ENCODE results near the gene LAMP2. TPM values are rescaled to one million over a fixed set of nuclear protein-coding genes. Genes with fewer than 3 reads are reported as not detected.
A peak's percentile ranks its signal among the peaks of the same experiment; 100 is the strongest.
"Not testable (repeated sequence)": the region's sequence is repeated elsewhere in the genome, so short reads cannot be mapped to it uniquely, and the experiment has no call there.

LAMP2 gene
- total and polyA plus RNA-seq, 12 donors = 14.9 to 88.7 (median 59.0) TPM

DNA sequence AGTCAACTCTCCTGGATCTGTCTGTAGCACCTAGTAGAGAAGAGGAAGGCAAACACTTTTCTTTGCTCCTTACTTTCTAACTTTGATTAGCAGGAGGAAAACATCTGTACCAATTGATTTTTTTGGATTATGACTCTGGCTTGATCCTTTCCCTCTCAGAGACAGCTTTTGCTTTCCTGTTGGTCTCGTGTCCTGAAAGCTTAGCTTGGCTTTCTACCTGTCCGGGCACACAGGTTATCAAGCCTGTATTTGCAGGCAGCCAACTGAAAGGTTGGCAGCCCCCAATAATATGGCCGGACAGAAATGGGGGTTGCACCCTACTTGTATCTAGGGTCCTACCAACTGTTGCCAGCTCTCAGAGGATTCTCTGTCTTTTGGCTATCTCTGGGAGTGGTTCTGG lies 43.1 kb upstream of the LAMP2 start:
- H3K27me3 ChIP-seq = peaks cover 0 to 7% (median 0%) of the 10 kb centered on the region in 7 donors
- TF ChIP-seq, protein P1, sequence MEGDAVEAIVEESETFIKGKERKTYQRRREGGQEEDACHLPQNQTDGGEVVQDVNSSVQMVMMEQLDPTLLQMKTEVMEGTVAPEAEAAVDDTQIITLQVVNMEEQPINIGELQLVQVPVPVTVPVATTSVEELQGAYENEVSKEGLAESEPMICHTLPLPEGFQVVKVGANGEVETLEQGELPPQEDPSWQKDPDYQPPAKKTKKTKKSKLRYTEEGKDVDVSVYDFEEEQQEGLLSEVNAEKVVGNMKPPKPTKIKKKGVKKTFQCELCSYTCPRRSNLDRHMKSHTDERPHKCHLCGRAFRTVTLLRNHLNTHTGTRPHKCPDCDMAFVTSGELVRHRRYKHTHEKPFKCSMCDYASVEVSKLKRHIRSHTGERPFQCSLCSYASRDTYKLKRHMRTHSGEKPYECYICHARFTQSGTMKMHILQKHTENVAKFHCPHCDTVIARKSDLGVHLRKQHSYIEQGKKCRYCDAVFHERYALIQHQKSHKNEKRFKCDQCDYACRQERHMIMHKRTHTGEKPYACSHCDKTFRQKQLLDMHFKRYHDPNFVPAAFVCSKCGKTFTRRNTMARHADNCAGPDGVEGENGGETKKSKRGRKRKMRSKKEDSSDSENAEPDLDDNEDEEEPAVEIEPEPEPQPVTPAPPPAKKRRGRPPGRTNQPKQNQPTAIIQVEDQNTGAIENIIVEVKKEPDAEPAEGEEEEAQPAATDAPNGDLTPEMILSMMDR (IDR thresholded peaks at IDR 0.05) = no peak
- no peak overlapping the region for H3K27ac ChIP-seq
- intact Hi-C loops (cut with DNase I) = no loop called here
- no peak overlapping the region for H3K4me3 ChIP-seq
- no peaks in the 10 kb centered on the region for H3K9me3 ChIP-seq
- WGBS, 2 donors = 95 to 96% methylated on average over 3 of the region's 3 CpGs
- no peak for ATAC-seq
- DNase-seq = no peak
- no peaks in the 10 kb centered on the region for H3K36me3 ChIP-seq
- no peaks in the 10 kb centered on the region for H3K4me1 ChIP-seq

DNA sequence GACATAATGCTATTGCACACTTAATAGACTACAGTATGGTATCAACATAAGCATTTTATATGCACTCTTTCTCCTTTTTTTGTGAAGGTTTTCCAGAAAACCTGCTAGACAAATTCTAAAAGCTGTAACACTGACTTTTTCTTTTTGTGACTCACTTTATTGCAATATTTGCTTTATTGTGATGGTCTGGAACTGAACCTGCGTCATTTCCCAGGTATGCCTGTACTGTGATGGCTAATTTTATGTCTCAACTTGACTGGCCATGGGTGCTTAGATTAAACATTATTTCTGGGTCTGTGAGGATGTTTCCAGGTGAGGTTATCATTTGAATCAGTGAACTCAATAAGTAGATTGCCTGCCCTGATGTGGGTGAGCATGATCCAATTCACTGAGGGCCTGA lies 35.5 kb upstream of the LAMP2 start:
- Histone ChIP-seq H3K36me3 (no peaks in the 10 kb centered on the region), H3K27me3 (no peaks in the 10 kb centered on the region), H3K4me3 (no peak overlapping the region), H3K27ac (no peak overlapping the region), H3K4me1 (no peaks in the 10 kb centered on the region), H3K9me3 (no peaks in the 10 kb centered on the region)
- DNase-seq (no peak), ATAC-seq (no peak)
- intact Hi-C loops (cut with DNase I) = loop anchor here in 1 of 10 donors (10.0 kb wide), 1 partner anchor 260 kb away; no protein-coding TSS in a partner anchor
- 91 to 100% methylated on average over 1 of the region's 1 CpG for WGBS, 2 donors
- TF ChIP-seq, protein P1 (IDR thresholded peaks at IDR 0.05) = no peak

DNA sequence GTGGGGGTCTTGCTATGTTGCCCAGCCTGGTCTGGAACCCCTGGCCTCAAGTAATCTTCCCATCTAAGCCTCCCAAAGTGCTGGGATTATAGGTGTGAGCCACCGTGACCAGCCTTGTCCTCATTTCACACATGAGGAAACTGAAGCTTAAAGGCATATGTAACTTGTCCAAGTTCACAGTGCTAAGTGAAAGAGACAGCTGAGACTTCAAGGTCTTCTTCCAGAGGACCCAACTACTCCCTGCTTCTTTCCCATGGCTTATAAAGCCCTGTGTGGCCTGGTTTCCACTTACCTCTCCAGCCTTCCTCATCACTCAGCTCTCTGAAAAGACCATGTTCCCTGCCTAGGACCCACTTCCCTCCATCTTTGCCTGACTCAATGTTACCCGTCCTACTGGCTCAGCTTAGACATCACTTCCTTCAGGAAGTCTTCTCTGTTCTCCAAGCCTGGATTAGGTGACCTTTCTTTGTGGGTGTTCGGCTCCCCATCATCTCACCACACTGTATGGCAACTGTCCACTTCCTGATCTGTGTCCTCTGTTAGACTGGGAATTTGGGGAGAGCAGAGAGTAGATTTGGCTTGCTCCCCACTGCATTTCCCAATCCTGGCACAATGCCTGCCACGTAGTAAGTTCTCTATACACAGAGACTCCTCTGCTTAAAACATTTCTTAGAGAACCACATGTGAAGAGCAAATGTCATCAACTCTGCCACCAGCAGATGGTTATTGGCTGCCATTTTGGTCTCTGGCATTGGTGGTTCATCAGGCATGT lies 30.4 kb upstream of the LAMP2 start:
- H3K9me3 ChIP-seq = no peaks in the 10 kb centered on the region
- H3K4me1 ChIP-seq = peaks cover 0 to 3% (median 0%) of the 10 kb centered on the region in 9 donors
- WGBS, 2 donors = 54 to 71% methylated on average over 4 of the region's 4 CpGs
- H3K27ac ChIP-seq = no peak overlapping the region
- ATAC-seq (no peak), DNase-seq (peak in 1 of 2 donors; percentile 11)
- H3K36me3 ChIP-seq = no peaks in the 10 kb centered on the region
- no peaks in the 10 kb centered on the region for H3K27me3 ChIP-seq
- TF ChIP-seq, protein P1 (IDR thresholded peaks at IDR 0.05) = no peak
- no peak overlapping the region for H3K4me3 ChIP-seq
- intact Hi-C loops (cut with DNase I) = loop anchor here (2.0 to 10.0 kb wide), 8 partner anchors 163 to 1075 kb away; no protein-coding TSS in a partner anchor

DNA sequence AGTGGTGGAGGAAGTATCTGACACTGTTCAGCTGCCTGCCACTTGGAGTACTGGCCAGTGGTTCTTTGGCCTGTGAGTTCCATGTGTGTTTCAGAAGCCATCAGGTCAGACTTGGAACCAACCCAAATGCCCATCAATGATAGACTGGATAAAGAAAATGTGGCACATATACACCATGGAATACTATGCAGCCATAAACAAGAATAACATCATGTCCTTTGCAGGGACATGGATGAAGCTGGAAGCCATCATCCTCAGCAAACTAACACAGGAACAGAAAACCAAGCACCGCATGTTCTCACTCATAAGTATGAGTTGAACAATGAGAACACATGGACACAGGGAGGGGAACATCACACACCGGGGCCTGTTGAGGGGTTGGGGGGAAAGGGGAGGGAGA lies 21.0 kb upstream of the LAMP2 start:
- intact Hi-C loops (cut with DNase I) = loop anchor here in 7 of 10 donors (10.0 kb wide), 4 partner anchors 175 to 1085 kb away; no protein-coding TSS in a partner anchor
- not testable (repeated sequence) for ATAC-seq, H3K9me3 ChIP-seq, H3K27me3 ChIP-seq, DNase-seq, H3K4me1 ChIP-seq, H3K36me3 ChIP-seq, H3K27ac ChIP-seq, H3K4me3 ChIP-seq
- 83 to 97% methylated on average over 2 of the region's 2 CpGs for WGBS, 2 donors

DNA sequence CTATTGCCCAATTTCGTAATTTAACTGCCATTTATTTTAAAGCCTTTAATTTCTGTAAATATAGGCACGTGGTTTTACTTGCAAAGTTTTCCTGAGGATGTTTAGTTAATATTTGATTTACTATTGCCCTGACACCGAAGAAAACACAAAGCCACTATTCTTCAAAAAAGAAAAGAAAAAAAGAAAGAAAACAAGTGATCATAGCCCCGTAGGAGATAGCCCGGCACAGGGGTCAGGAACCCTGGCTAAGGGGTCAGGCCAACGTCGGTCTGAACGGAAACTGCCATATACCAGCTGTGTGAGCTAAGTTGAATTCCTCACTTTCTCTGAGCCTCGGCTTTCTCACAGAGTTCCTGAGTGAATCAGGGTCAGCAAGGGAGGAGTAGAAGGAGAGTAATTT lies 17.7 kb upstream of the LAMP2 start:
- no peaks in the 10 kb centered on the region for H3K9me3 ChIP-seq
- WGBS, 2 donors = 71 to 75% methylated on average over 9 of the region's 9 CpGs
- no peaks in the 10 kb centered on the region for H3K36me3 ChIP-seq
- H3K27me3 ChIP-seq = no peaks in the 10 kb centered on the region
- ATAC-seq (no peak), DNase-seq (no peak)
- TF ChIP-seq, protein P1 (IDR thresholded peaks at IDR 0.05) = no peak
- intact Hi-C loops (cut with DNase I) = loop anchor here in 1 of 10 donors (10.0 kb wide), 1 partner anchor 242 kb away; no protein-coding TSS in a partner anchor
- peaks cover 0 to 10% (median 4%) of the 10 kb centered on the region in 9 donors for H3K4me1 ChIP-seq
- peak overlapping the region in 1 of 10 donors; percentile 30 for H3K4me3 ChIP-seq
- H3K27ac ChIP-seq = peak overlapping the region in 4 of 10 donors; percentile 82 to 92 (median 89)
